ENCODE data around the gene DEDD2.

DNA sequence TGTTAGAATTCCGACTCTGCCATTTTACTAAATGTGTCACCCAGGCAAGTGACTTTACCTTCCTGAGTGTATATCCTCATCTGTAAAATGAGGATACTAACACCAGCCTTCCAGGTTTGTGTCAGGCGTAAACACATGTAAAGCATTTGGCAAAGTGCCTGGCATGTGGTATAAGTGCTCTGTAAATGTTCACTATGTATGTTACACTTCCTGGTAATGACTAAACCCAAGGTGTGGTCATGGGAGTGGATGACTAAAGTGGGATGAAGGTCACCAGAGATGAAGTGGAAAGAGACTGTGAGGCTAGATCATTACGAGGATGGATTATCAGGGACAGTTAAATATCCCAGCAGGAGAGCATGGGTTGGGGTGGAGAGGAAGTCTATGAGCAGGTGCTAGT lies 25.6 kb downstream of the DEDD2 start:
- TF ChIP-seq, protein P1, sequence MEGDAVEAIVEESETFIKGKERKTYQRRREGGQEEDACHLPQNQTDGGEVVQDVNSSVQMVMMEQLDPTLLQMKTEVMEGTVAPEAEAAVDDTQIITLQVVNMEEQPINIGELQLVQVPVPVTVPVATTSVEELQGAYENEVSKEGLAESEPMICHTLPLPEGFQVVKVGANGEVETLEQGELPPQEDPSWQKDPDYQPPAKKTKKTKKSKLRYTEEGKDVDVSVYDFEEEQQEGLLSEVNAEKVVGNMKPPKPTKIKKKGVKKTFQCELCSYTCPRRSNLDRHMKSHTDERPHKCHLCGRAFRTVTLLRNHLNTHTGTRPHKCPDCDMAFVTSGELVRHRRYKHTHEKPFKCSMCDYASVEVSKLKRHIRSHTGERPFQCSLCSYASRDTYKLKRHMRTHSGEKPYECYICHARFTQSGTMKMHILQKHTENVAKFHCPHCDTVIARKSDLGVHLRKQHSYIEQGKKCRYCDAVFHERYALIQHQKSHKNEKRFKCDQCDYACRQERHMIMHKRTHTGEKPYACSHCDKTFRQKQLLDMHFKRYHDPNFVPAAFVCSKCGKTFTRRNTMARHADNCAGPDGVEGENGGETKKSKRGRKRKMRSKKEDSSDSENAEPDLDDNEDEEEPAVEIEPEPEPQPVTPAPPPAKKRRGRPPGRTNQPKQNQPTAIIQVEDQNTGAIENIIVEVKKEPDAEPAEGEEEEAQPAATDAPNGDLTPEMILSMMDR (conservative IDR thresholded peaks at IDR 0.05) = no peak
- no peak for TF ChIP-seq EZH2 (IDR thresholded peaks at IDR 0.05; ENCODE audit: low read depth)
